ENCODE measurements around the gene NAALADL2. TPM values are rescaled to one million over a fixed set of nuclear protein-coding genes. Genes with fewer than 3 reads are reported as not detected.

The NAALADL2 gene
- total RNA-seq, 4 donors from 2014 or later = 10.3 to 16.7 (median 10.9) TPM

- Histone ChIP-seq H3K27me3 (no peaks in the 10 kb centered on the region), H3K9me3 (no peaks in the 10 kb centered on the region), H3K36me3 (no peaks in the 10 kb centered on the region), H3K27ac (no peak overlapping the region), H3K4me3 (no peak overlapping the region), H3K4me1 (peaks cover 0 to 3% (median 0%) of the 10 kb centered on the region in 4 donors)
- TF ChIP-seq CTCF (IDR thresholded peaks at IDR 0.05) = no peak
- no peak for TF ChIP-seq POLR2A (IDR thresholded peaks at IDR 0.05)
- no peak for TF ChIP-seq EP300 (IDR thresholded peaks at IDR 0.05)
- DNase-seq (ENCODE audit: low spot score in 2 of 2) = no peak
- WGBS, 2 donors = 92% methylated on average over 1 of the region's 1 CpG
Measured at GRCh38 chr3:175311404-175311803, 452.3 kb downstream of the NAALADL2 start.

- H3K4me1 ChIP-seq = peaks cover 0 to 3% (median 0%) of the 10 kb centered on the region in 4 donors
- TF ChIP-seq CTCF (IDR thresholded peaks at IDR 0.05) (no peak), EP300 (IDR thresholded peaks at IDR 0.05) (no peak), POLR2A (IDR thresholded peaks at IDR 0.05) (no peak)
- H3K4me3 ChIP-seq = no peak overlapping the region
- H3K9me3 ChIP-seq = no peaks in the 10 kb centered on the region
- 67 to 71% methylated on average over 3 of the region's 3 CpGs for WGBS, 2 donors
- DNase-seq (ENCODE audit: low spot score in 2 of 2) = no peak
- H3K27me3 ChIP-seq = no peaks in the 10 kb centered on the region
- no peaks in the 10 kb centered on the region for H3K36me3 ChIP-seq
- H3K27ac ChIP-seq = no peak overlapping the region
Measured at GRCh38 chr3:175311946-175312345, 452.8 kb downstream of the NAALADL2 start.

GRCh38 chr3:175312791-175313190 is 453.7 kb downstream of the NAALADL2 start:
- no peak overlapping the region for H3K4me3 ChIP-seq
- no peaks in the 10 kb centered on the region for H3K27me3 ChIP-seq
- no peaks in the 10 kb centered on the region for H3K36me3 ChIP-seq
- H3K27ac ChIP-seq = no peak overlapping the region
- TF ChIP-seq POLR2A (IDR thresholded peaks at IDR 0.05) (no peak), EP300 (IDR thresholded peaks at IDR 0.05) (no peak), CTCF (IDR thresholded peaks at IDR 0.05) (no peak)
- H3K9me3 ChIP-seq = no peaks in the 10 kb centered on the region
- 87 to 88% methylated on average over 4 of the region's 4 CpGs for WGBS, 2 donors
- H3K4me1 ChIP-seq = peaks cover 0 to 1% (median 0%) of the 10 kb centered on the region in 4 donors
- no peak for DNase-seq (ENCODE audit: low spot score in 2 of 2)

GRCh38 chr3:175316799-175317198 is 457.7 kb downstream of the NAALADL2 start:
- H3K4me3 ChIP-seq = no peak overlapping the region
- no peak for TF ChIP-seq CTCF (IDR thresholded peaks at IDR 0.05)
- no peak for TF ChIP-seq EP300 (IDR thresholded peaks at IDR 0.05)
- no peak for TF ChIP-seq POLR2A (IDR thresholded peaks at IDR 0.05)
- H3K27me3 ChIP-seq = no peaks in the 10 kb centered on the region
- H3K36me3 ChIP-seq = no peaks in the 10 kb centered on the region
- no peak overlapping the region for H3K27ac ChIP-seq
- 70 to 77% methylated on average over 1 of the region's 1 CpG for WGBS, 2 donors
- no peaks in the 10 kb centered on the region for H3K4me1 ChIP-seq
- no peak for DNase-seq (ENCODE audit: low spot score in 2 of 2)
- no peaks in the 10 kb centered on the region for H3K9me3 ChIP-seq

GRCh38 chr3:175325440-175325839 is 466.3 kb downstream of the NAALADL2 start:
- Histone ChIP-seq H3K27me3 (no peaks in the 10 kb centered on the region), H3K4me3 (no peak overlapping the region), H3K27ac (no peak overlapping the region), H3K36me3 (no peaks in the 10 kb centered on the region), H3K4me1 (no peaks in the 10 kb centered on the region), H3K9me3 (no peaks in the 10 kb centered on the region)
- WGBS, 2 donors = 59 to 80% methylated on average over 1 of the region's 1 CpG
- no peak for TF ChIP-seq CTCF (IDR thresholded peaks at IDR 0.05)
- TF ChIP-seq EP300 (IDR thresholded peaks at IDR 0.05) = no peak
- TF ChIP-seq POLR2A (IDR thresholded peaks at IDR 0.05) = no peak
- DNase-seq (ENCODE audit: low spot score in 2 of 2) = no peak
